ENCODE results near the gene PIK3C3.

The PIK3C3 gene

DNA sequence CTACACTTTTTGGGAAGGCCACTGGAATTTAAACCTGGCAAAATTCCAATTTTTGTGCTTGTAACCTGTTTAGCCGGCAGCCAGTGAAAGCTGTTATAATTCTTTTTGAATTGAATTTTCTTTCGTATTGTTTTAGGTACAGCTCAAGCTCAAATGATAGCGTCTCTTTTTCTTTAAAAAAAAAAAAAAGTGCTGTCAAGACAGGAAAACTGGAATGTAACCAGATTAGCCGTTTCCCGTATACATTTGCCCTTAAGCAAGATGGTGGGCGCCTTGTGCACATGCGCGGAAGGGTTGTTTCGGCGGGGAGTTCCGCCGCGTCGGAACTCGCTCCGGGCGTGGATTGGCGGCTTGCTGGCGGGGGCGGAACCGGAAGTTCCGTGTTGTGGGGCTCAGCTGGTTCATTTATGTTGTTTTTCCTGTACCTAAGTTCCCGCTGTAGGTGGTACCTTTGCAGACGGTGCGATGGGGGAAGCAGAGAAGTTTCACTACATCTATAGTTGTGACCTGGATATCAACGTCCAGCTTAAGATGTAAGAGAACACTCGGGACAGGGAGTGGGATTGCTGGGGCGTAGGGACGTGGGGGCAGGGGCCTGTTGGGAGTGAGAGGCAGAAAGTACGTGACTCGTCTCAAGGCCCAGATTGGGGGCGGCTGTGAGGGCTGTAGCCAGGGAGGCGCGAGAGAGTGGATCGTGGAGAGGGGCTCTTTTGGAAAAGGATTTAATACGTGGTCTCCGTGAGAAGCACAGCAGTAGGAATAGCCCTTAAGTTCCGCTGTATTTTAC, at the start of gene PIK3C3:
Gene PIK3C3 (plus strand): TSS at position 408 of the 787 bp plus-strand sequence. CDS start 58 bp downstream, at position 466.
- Histone ChIP-seq H3K36me3 (ENCODE audit: control insufficient read depth, insufficient read depth, low read length) (no peaks in the 10 kb centered on the region), H3K27me3 (ENCODE audit: control insufficient read depth, insufficient read depth, low read length) (no peaks in the 10 kb centered on the region), H3K4me1 (ENCODE audit: control insufficient read depth, insufficient read depth, low read length) (no peaks in the 10 kb centered on the region), H3K9ac (ENCODE audit: low read depth, low read length) (peak within 1 kb of the TSS; percentile 61), H3K4me3 (ENCODE audit: low read depth, low read length) (peak within 1 kb of the TSS; percentile 94), H3K9me3 (ENCODE audit: control insufficient read depth, insufficient read depth, low read length) (no peaks in the 10 kb centered on the region)

DNA sequence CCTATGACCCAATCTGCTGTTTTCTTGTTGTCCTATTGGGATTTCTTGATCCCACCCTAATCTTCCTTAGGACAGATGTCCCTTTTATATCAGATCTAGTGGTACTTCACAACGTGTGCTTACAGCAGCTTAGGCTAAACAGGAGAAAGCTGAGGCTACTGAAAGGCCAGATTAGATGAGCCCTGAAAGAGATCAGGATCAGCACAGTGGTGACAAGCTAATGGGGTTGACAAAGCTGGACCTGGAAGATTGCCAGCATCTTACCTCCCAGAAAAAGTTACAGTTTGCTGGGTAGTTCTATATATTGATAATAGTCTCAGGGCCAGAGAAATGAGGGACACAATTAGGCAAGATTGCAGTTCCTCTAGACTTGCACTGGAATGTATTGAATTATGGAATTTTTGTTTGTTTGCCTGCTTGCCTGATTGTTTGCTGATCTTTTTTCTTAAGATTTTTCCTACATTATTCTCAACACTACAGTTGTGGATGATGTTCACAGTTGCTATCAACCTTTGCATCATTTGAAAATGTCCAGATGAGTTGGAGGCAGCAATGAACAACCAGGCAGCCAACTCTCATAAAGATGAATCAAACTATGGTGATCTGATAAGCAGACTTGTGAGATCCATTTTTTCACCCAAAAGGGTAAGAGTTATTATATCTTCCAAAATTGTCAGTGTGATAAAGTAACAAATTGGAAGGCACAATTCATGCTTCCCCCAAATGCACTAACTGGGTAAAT, 49.1 kb upstream of the PIK3C3 start:
- Histone ChIP-seq H3K4me3 (ENCODE audit: low read depth, low read length) (no peak overlapping the region), H3K27me3 (ENCODE audit: control insufficient read depth, insufficient read depth, low read length) (no peaks in the 10 kb centered on the region), H3K4me1 (ENCODE audit: control insufficient read depth, insufficient read depth, low read length) (peaks cover 4% of the 10 kb centered on the region), H3K9me3 (ENCODE audit: control insufficient read depth, insufficient read depth, low read length) (no peaks in the 10 kb centered on the region), H3K36me3 (ENCODE audit: control insufficient read depth, insufficient read depth, low read length) (no peaks in the 10 kb centered on the region), H3K9ac (ENCODE audit: low read depth, low read length) (no peak overlapping the region)

GRCh38 chr18:41906528-41907146, 48.4 kb upstream of the PIK3C3 start:
- H3K36me3 ChIP-seq (ENCODE audit: control insufficient read depth, insufficient read depth, low read length) = no peaks in the 10 kb centered on the region
- H3K4me1 ChIP-seq (ENCODE audit: control insufficient read depth, insufficient read depth, low read length) = peaks cover 4% of the 10 kb centered on the region
- H3K9ac ChIP-seq (ENCODE audit: low read depth, low read length) = no peak overlapping the region
- H3K27me3 ChIP-seq (ENCODE audit: control insufficient read depth, insufficient read depth, low read length) = no peaks in the 10 kb centered on the region
- H3K4me3 ChIP-seq (ENCODE audit: low read depth, low read length) = no peak overlapping the region
- H3K9me3 ChIP-seq (ENCODE audit: control insufficient read depth, insufficient read depth, low read length) = no peaks in the 10 kb centered on the region

- no peaks in the 10 kb centered on the region for H3K4me1 ChIP-seq (ENCODE audit: control insufficient read depth, insufficient read depth, low read length)
Measured at GRCh38 chr18:41917181-41917580, 37.9 kb upstream of the PIK3C3 start.

GRCh38 chr18:41921770-41922169, 33.3 kb upstream of the PIK3C3 start:
- H3K36me3 ChIP-seq (ENCODE audit: control insufficient read depth, insufficient read depth, low read length) = no peaks in the 10 kb centered on the region
- no peak overlapping the region for H3K4me3 ChIP-seq (ENCODE audit: low read depth, low read length)
- H3K27me3 ChIP-seq (ENCODE audit: control insufficient read depth, insufficient read depth, low read length) = no peaks in the 10 kb centered on the region
- no peaks in the 10 kb centered on the region for H3K4me1 ChIP-seq (ENCODE audit: control insufficient read depth, insufficient read depth, low read length)
- no peaks in the 10 kb centered on the region for H3K9me3 ChIP-seq (ENCODE audit: control insufficient read depth, insufficient read depth, low read length)
- H3K9ac ChIP-seq (ENCODE audit: low read depth, low read length) = no peak overlapping the region

More at GRCh38 chr18:41917181-41917580, 37.9 kb upstream of the PIK3C3 start:
- H3K36me3 ChIP-seq (ENCODE audit: control insufficient read depth, insufficient read depth, low read length) = no peaks in the 10 kb centered on the region
- no peak overlapping the region for H3K9ac ChIP-seq (ENCODE audit: low read depth, low read length)
- no peaks in the 10 kb centered on the region for H3K9me3 ChIP-seq (ENCODE audit: control insufficient read depth, insufficient read depth, low read length)
- H3K4me3 ChIP-seq (ENCODE audit: low read depth, low read length) = no peak overlapping the region
- H3K27me3 ChIP-seq (ENCODE audit: control insufficient read depth, insufficient read depth, low read length) = no peaks in the 10 kb centered on the region

DNA sequence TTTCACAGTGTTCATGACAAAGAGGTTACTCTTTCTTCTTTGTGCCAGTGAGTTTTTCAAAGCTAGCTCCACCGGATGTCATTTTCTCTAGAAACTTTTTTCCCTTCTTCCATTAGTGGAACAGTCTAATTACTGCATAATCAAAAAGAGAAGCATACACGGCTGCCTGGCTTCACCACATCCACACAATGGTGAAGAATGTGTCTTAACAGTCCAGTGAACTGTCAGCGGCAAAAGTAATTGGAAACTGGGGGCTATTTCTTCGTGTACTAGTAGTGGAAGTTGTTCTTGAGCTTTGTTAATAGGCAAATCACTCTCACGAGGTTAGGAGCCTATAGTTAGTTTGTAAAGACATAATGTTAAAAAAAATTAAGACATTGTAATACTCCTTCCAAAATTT, 32.9 kb upstream of the PIK3C3 start:
- no peaks in the 10 kb centered on the region for H3K27me3 ChIP-seq (ENCODE audit: control insufficient read depth, insufficient read depth, low read length)
- no peaks in the 10 kb centered on the region for H3K4me1 ChIP-seq (ENCODE audit: control insufficient read depth, insufficient read depth, low read length)
- no peaks in the 10 kb centered on the region for H3K36me3 ChIP-seq (ENCODE audit: control insufficient read depth, insufficient read depth, low read length)
- no peaks in the 10 kb centered on the region for H3K9me3 ChIP-seq (ENCODE audit: control insufficient read depth, insufficient read depth, low read length)
- H3K9ac ChIP-seq (ENCODE audit: low read depth, low read length) = no peak overlapping the region
- H3K4me3 ChIP-seq (ENCODE audit: low read depth, low read length) = no peak overlapping the region

DNA sequence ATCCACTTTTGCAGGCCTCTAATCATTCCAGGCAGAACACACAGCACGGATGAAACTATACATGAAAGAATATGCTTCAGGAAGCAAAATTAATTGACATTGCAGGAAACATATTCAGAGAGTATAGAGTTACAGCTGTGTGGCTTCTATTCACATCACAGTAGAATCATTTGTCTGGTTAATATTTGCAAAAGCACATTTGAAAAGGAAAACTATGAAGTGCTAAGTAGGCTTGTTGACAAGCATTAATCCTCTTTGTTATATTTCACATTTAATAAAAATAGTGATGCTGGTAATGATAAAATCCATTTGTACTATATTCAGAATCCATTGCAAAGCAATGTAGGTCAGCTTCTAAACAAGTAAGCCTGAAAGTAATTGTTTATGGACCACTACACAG, 32.2 kb upstream of the PIK3C3 start:
- Histone ChIP-seq H3K4me3 (ENCODE audit: low read depth, low read length) (no peak overlapping the region), H3K9ac (ENCODE audit: low read depth, low read length) (no peak overlapping the region), H3K36me3 (ENCODE audit: control insufficient read depth, insufficient read depth, low read length) (no peaks in the 10 kb centered on the region), H3K4me1 (ENCODE audit: control insufficient read depth, insufficient read depth, low read length) (no peaks in the 10 kb centered on the region), H3K27me3 (ENCODE audit: control insufficient read depth, insufficient read depth, low read length) (no peaks in the 10 kb centered on the region), H3K9me3 (ENCODE audit: control insufficient read depth, insufficient read depth, low read length) (no peaks in the 10 kb centered on the region)

GRCh38 chr18:41923446-41923845, 31.6 kb upstream of the PIK3C3 start:
- Histone ChIP-seq H3K4me3 (ENCODE audit: low read depth, low read length) (no peak overlapping the region), H3K9ac (ENCODE audit: low read depth, low read length) (no peak overlapping the region), H3K36me3 (ENCODE audit: control insufficient read depth, insufficient read depth, low read length) (no peaks in the 10 kb centered on the region), H3K9me3 (ENCODE audit: control insufficient read depth, insufficient read depth, low read length) (no peaks in the 10 kb centered on the region), H3K4me1 (ENCODE audit: control insufficient read depth, insufficient read depth, low read length) (no peaks in the 10 kb centered on the region), H3K27me3 (ENCODE audit: control insufficient read depth, insufficient read depth, low read length) (no peaks in the 10 kb centered on the region)

DNA sequence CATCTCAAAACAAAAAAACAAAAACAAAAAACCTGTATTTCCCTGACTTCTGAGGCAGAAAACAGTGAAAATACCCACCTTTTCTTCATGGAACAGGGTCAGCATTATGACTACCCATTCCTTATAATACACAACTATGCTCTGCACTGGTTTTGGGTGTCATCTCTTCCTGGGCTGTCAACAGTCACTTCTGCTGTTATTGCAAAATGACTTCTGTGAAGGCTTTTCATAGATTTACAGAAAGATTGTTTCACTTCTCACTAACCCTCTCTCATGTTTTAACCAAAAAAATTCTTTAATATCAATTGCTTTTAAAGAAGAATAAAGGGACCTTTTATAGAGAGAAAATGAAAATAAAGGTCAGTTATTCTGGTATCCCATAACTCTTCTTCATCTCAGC, 26.5 kb upstream of the PIK3C3 start:
- no peaks in the 10 kb centered on the region for H3K27me3 ChIP-seq (ENCODE audit: control insufficient read depth, insufficient read depth, low read length)
- no peaks in the 10 kb centered on the region for H3K36me3 ChIP-seq (ENCODE audit: control insufficient read depth, insufficient read depth, low read length)
- no peak overlapping the region for H3K9ac ChIP-seq (ENCODE audit: low read depth, low read length)
- H3K4me3 ChIP-seq (ENCODE audit: low read depth, low read length) = no peak overlapping the region
- no peaks in the 10 kb centered on the region for H3K9me3 ChIP-seq (ENCODE audit: control insufficient read depth, insufficient read depth, low read length)
- H3K4me1 ChIP-seq (ENCODE audit: control insufficient read depth, insufficient read depth, low read length) = no peaks in the 10 kb centered on the region

GRCh38 chr18:41932899-41933298, 22.1 kb upstream of the PIK3C3 start:
- H3K9me3 ChIP-seq (ENCODE audit: control insufficient read depth, insufficient read depth, low read length) = no peaks in the 10 kb centered on the region
- no peaks in the 10 kb centered on the region for H3K4me1 ChIP-seq (ENCODE audit: control insufficient read depth, insufficient read depth, low read length)
- no peaks in the 10 kb centered on the region for H3K36me3 ChIP-seq (ENCODE audit: control insufficient read depth, insufficient read depth, low read length)
- H3K4me3 ChIP-seq (ENCODE audit: low read depth, low read length) = no peak overlapping the region
- H3K9ac ChIP-seq (ENCODE audit: low read depth, low read length) = no peak overlapping the region
- no peaks in the 10 kb centered on the region for H3K27me3 ChIP-seq (ENCODE audit: control insufficient read depth, insufficient read depth, low read length)

- Histone ChIP-seq H3K36me3 (ENCODE audit: control insufficient read depth, insufficient read depth, low read length) (no peaks in the 10 kb centered on the region), H3K4me3 (ENCODE audit: low read depth, low read length) (no peak overlapping the region), H3K9me3 (ENCODE audit: control insufficient read depth, insufficient read depth, low read length) (no peaks in the 10 kb centered on the region), H3K9ac (ENCODE audit: low read depth, low read length) (no peak overlapping the region), H3K27me3 (ENCODE audit: control insufficient read depth, insufficient read depth, low read length) (no peaks in the 10 kb centered on the region), H3K4me1 (ENCODE audit: control insufficient read depth, insufficient read depth, low read length) (no peaks in the 10 kb centered on the region)
Measured at GRCh38 chr18:41933778-41934177, 21.3 kb upstream of the PIK3C3 start.
